HUES48 (cell line): Measurements from ENCODE around the gene NTNG1.

Experiments
- H3K27ac ChIP-seq: one replicate; pipeline ENCODE4 v1.7.0; 2013; ENCODE audit warnings: low read depth, low read length, inconsistent platforms
- H3K27me3 ChIP-seq: 2 replicates; pipeline ENCODE4 v1.6.1; 2013; ENCODE audit warnings: mild to moderate bottlenecking, low read length; ENCODE audit not compliant: control insufficient read depth, insufficient read depth
- H3K36me3 ChIP-seq: 2 replicates; pipeline ENCODE4 v1.6.1; 2013; ENCODE audit warnings: low read length; ENCODE audit not compliant: control insufficient read depth, insufficient read depth
- H3K4me1 ChIP-seq: 2 replicates; pipeline ENCODE4 v1.6.1; 2013; ENCODE audit warnings: mild to moderate bottlenecking, low read length; ENCODE audit not compliant: control insufficient read depth, insufficient read depth
- H3K4me3 ChIP-seq: 2 replicates; pipeline ENCODE4 v1.5.1; 2013; ENCODE audit warnings: mild to moderate bottlenecking, low read depth, low read length
- H3K9ac ChIP-seq: 2 replicates; pipeline ENCODE4 v1.6.1; 2013; ENCODE audit warnings: mild to moderate bottlenecking, low read depth, low read length, moderate library complexity
- H3K9me3 ChIP-seq: 2 replicates; pipeline ENCODE4 v1.6.1; 2013; ENCODE audit warnings: low read length; ENCODE audit not compliant: control insufficient read depth, insufficient read depth

The NTNG1 gene

DNA sequence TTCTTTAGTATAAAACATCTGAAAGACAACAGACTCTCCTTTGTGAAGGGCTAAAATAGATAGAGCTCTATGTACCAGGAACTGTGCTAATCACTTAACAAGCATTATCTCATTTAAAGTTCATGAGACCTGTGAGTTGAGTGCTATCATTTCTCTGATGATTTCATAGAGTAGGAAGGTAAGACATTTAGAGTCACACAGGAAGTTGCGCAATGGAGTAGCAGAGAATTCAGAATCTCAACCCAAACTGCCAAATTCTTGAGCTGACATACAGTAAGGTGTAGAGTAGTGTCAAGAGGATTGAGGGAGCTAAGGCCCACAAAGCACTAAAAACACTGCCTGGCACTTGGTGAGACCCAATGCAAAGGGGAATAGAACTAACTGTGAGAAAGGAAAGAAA is 384.3 kb downstream of the NTNG1 start:
- H3K4me3 ChIP-seq, result no peak overlapping the region
- no peak overlapping the region for H3K9ac ChIP-seq
- H3K27ac ChIP-seq, result no peak overlapping the region
- no peaks in the 10 kb centered on the region for H3K27me3 ChIP-seq
- no peaks in the 10 kb centered on the region for H3K9me3 ChIP-seq
- no peaks in the 10 kb centered on the region for H3K36me3 ChIP-seq
- peaks cover 24% of the 10 kb centered on the region for H3K4me1 ChIP-seq

DNA sequence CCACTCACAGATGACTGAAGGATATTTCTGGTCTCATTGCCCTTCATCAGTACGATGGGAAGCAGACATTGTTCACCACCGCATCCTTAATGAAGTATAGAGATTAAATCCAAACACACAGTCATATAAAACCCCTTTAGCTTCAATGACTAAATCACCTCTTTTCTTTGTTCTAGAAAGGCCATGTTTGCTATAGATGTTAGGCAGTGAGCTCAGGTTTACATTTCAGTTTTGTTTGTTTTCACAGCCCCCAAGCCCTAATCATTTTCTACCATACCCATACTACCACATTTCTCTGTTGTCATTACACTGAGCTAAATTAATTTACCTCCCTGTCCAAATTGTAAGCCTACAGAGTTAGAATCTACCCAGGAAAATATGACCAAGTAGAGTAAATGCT is 385.1 kb downstream of the NTNG1 start:
- no peak overlapping the region for H3K9ac ChIP-seq
- peaks cover 24% of the 10 kb centered on the region for H3K4me1 ChIP-seq
- no peak overlapping the region for H3K27ac ChIP-seq
- H3K27me3 ChIP-seq, result no peaks in the 10 kb centered on the region
- H3K36me3 ChIP-seq, result no peaks in the 10 kb centered on the region
- H3K4me3 ChIP-seq, result no peak overlapping the region
- H3K9me3 ChIP-seq, result no peaks in the 10 kb centered on the region

DNA sequence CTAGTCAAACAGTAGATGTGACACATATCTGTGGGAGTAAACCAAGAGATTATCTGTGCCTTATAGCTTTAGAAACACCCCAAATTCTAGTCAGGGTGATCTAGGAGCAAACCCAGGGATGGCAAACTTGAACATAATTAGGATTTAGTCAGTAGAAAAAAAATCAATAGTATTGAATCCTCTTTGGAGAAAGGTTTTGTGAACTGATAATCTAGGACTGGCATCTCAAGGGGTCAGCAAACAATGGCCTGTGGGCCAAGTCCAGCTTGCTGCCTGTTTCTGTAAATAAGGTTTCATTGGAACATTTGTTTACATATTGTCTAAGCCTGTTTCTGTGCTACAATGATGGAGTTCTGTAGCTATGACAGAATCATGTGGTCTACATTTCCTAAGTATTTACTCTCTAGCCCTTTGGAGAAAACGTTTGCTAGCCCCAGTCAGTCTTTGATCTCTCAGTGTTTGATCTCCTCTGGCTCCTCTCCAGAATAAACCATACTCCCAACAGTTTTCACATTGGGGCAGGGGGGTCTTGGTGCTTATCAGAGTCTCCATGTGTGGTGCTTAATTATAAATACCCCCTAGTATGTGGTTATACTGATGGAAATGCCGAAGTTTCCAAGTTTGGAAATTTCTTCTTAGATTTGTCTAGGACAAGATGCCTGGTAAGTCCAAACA is 385.8 kb downstream of the NTNG1 start:
- Histone ChIP-seq H3K27me3 (no peaks in the 10 kb centered on the region), H3K36me3 (no peaks in the 10 kb centered on the region), H3K4me3 (no peak overlapping the region), H3K9ac (no peak overlapping the region), H3K9me3 (no peaks in the 10 kb centered on the region), H3K27ac (no peak overlapping the region), H3K4me1 (peaks cover 24% of the 10 kb centered on the region)

DNA sequence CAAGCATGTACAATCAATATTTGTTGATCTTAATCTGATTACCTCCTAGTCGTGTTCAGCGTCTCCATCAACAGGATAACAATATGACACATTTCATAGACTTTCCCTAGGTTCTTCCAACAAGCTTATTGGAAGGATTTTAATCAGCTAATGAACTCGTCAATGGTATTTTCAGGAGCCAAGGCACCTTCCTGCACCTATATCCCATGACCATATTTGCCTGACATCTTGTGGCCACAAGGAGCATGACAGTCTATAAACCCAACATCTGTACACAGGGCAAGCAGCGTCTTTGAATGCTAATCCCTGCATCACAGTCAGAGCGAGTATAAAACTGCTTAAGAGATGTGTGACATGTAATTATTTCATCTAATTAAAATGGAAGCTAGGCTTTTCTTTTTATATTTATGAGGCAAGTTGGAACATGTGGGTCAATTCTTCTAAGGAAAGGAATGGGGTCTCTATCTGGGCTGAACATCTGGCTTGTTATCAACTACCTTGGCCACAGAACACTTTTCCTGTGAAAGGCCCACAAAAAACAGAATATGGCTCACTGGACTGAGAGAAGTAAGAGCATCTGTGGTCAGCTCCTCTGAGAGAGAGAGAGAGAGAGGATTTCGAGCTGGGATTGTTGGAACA is 388.8 kb downstream of the NTNG1 start:
- no peak overlapping the region for H3K9ac ChIP-seq
- no peak overlapping the region for H3K4me3 ChIP-seq
- H3K9me3 ChIP-seq, result no peaks in the 10 kb centered on the region
- H3K27ac ChIP-seq, result no peak overlapping the region
- no peaks in the 10 kb centered on the region for H3K27me3 ChIP-seq
- peaks cover 13% of the 10 kb centered on the region; the same call in 1 of the 2 replicates for H3K4me1 ChIP-seq
- no peaks in the 10 kb centered on the region for H3K36me3 ChIP-seq

DNA sequence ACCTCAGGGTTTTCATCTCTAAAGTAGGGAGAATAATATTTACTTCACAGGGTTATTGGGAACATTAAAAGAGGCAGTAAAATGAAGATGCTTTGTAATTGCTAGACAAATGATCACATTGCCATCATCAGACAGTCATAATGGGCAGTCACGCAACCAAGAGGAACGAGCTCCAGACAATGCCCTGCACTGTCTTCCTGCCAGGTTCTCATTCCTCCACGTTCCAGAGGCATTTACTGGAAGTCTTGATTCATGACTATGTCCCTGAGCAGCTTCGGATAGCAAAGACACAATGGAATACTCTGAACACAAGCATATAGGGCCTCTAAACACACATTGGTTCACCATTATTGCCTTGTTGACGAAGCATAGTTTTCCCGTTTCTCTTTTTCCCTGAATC is 389.7 kb downstream of the NTNG1 start:
- H3K27me3 ChIP-seq, result no peaks in the 10 kb centered on the region
- H3K4me1 ChIP-seq, result peaks cover 4% of the 10 kb centered on the region; the same call in 1 of the 2 replicates
- H3K9ac ChIP-seq, result no peak overlapping the region
- no peaks in the 10 kb centered on the region for H3K36me3 ChIP-seq
- H3K9me3 ChIP-seq, result no peaks in the 10 kb centered on the region
- H3K4me3 ChIP-seq, result no peak overlapping the region
- no peak overlapping the region for H3K27ac ChIP-seq

DNA sequence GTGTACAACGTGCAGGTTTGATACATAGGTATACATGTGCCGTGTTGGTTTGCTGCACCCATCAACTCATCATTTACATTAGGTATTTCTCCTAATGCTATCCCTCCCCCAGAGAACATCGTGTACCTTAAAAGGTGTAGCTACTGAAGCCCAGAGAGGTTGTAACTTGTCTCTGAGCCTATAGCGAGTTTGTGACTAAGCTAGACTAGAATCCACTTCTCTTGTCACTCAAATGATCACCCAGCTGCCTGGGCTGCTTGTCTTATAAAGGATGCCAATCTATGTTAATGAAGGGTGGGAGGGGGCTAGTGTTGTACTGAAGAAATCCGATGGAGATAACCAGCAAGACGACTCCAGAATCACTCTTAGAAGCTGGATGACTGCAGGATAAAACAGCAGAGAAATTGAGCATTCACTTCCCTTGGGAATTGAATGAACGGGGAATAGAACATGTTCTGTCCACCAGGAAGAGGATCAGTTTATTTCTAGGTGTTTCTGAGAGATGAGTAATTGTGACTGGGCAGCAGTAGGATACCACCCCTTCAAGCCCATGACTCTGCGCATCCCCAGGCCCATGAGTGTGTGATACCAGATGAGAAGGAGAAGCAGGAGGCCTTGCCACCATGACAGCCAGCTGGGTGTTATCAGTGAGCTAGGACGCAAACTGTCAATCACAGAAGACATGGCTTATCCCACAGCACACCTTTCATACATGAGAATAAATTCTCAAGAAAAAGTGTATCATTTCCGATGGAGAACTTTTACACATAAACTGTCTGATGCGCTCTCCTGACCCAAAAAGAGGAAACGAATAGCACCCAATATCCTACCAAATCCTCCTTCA is 390.4 kb downstream of the NTNG1 start:
- 0 out of 2 replicates have a peak, but pooled peaks cover 3% of the 10 kb centered on the region for H3K4me1 ChIP-seq
- H3K27ac ChIP-seq, result no peak overlapping the region
- H3K4me3 ChIP-seq, result no peak overlapping the region
- no peaks in the 10 kb centered on the region for H3K36me3 ChIP-seq
- no peaks in the 10 kb centered on the region for H3K27me3 ChIP-seq
- H3K9ac ChIP-seq, result no peak overlapping the region
- H3K9me3 ChIP-seq, result no peaks in the 10 kb centered on the region

DNA sequence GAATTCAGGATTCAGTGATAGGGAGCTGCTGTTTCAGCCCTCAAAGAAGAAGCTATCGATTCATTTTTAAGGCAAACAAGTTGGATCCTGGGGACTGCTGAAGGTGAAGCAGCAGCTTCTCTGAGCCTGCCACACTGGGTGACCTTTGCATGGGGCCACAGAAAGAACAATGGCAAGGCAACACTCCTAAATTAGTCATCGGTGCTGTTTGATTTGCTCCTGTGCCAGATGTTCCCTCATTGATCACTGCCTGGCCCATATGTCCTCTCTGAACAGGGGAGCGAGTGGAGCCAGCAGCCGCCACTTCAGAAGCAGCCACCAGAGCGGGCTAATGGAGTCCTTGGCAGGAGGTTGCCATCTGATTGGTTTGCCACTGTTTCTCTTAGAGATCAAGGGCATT is 391.5 kb downstream of the NTNG1 start:
- Histone ChIP-seq H3K9me3 (no peaks in the 10 kb centered on the region), H3K9ac (no peak overlapping the region), H3K27me3 (no peaks in the 10 kb centered on the region), H3K4me3 (no peak overlapping the region), H3K36me3 (no peaks in the 10 kb centered on the region), H3K4me1 (0 out of 2 replicates have a peak, but pooled peaks cover 3% of the 10 kb centered on the region), H3K27ac (no peak overlapping the region)
